ENCODE measurements around the gene LPAR1. TPM values are rescaled to one million over a fixed set of nuclear protein-coding genes. Genes with fewer than 3 reads are reported as not detected.

Gene LPAR1
- polyA plus RNA-seq, 3 donors: 15.1 to 18.1 (median 17.5) TPM

DNA sequence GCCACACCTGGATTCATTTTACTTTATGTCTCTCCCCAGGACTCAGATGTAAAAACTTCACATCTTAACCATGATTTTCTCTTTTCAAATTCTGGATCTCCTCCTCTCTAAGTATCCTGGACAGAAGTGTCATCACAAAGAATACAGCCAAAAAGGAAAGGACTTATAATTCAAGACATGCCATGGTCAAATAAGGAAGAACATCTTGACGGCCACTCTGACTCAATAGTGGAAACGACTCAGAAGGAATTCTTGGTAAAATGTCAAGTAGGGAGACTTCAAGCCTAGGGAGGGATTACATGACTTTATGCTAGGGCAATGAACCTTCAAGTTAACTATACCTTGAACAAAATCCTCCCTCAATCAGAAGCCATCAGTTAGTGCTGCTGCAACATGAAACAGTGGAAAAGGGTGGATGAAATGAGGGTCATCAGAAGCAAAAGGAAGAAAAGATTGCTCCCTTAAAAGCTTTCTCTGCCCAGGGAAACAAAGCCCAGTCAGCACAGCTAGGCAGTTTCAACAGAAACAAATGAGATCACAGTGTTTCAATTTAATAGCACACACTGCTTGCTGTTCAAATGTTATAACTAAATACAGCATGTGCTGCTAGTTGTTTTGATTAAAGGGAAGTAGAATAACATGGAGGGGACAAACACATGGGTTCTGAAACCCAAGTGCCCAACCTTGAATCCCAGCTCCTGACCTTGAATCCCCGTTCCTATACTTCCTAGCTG lies 101.4 kb downstream of the LPAR1 start:
- Histone ChIP-seq H3K27ac (ENCODE audit: low read depth in 1 of 2, low read length in 2 of 2) (no peak overlapping the region), H3K4me2 (replicated peaks; ENCODE audit: extremely low read depth, low read length, poor library complexity, severe bottlenecking) (no peak overlapping the region), H3K9me3 (replicated peaks in 1 of 2; ENCODE audit: control insufficient read depth in 1 of 2, insufficient read depth in 1 of 2, low read length in 2 of 2) (peaks cover 0 to 6% of the 10 kb centered on the region in 2 donors), H3K36me3 (replicated peaks in 1 of 2; ENCODE audit: control insufficient read depth in 1 of 2, insufficient read depth in 2 of 2, low read length in 2 of 2) (peaks cover 10 to 24% of the 10 kb centered on the region in 2 donors), H3K4me3 (replicated peaks in 1 of 3; ENCODE audit: low read depth in 2 of 3, low read length in 3 of 3) (no peak overlapping the region), H4K20me1 (ENCODE audit: insufficient read depth, low read length) (peaks cover 96% of the 10 kb centered on the region), H2AFZ (ENCODE audit: insufficient read depth, low read depth, low read length, poor library complexity, severe bottlenecking) (no peak overlapping the region), H3K27me3 (ENCODE audit: control insufficient read depth in 2 of 2, insufficient read depth in 2 of 2, low read length in 2 of 2) (no peaks in the 10 kb centered on the region), H3K9ac (ENCODE audit: insufficient read depth, low read length, poor library complexity, severe bottlenecking) (no peak overlapping the region), H3K4me1 (ENCODE audit: control insufficient read depth in 1 of 2, insufficient read depth in 2 of 2, low read length in 2 of 2) (peaks cover 7 to 8% of the 10 kb centered on the region in 2 donors), H3K79me2 (ENCODE audit: insufficient read depth, low read length) (no peaks in the 10 kb centered on the region)
- Mint-ChIP-seq H3K36me3 (peaks cover 34 to 73% of the 10 kb centered on the region in 2 donors), H3K4me1 (peaks cover 19% of the 10 kb centered on the region), H3K4me3 (peak overlapping the region in 1 of 2 donors; percentile 22), H3K9me3 (peaks cover 3 to 17% (median 9%) of the 10 kb centered on the region in 7 donors), H3K27ac (no peak overlapping the region), H3K27me3 (ENCODE audit: low read depth in 3 of 3) (peaks cover 0 to 8% (median 1%) of the 10 kb centered on the region in 3 donors)
- TF ChIP-seq, protein P1, sequence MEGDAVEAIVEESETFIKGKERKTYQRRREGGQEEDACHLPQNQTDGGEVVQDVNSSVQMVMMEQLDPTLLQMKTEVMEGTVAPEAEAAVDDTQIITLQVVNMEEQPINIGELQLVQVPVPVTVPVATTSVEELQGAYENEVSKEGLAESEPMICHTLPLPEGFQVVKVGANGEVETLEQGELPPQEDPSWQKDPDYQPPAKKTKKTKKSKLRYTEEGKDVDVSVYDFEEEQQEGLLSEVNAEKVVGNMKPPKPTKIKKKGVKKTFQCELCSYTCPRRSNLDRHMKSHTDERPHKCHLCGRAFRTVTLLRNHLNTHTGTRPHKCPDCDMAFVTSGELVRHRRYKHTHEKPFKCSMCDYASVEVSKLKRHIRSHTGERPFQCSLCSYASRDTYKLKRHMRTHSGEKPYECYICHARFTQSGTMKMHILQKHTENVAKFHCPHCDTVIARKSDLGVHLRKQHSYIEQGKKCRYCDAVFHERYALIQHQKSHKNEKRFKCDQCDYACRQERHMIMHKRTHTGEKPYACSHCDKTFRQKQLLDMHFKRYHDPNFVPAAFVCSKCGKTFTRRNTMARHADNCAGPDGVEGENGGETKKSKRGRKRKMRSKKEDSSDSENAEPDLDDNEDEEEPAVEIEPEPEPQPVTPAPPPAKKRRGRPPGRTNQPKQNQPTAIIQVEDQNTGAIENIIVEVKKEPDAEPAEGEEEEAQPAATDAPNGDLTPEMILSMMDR (IDR thresholded peaks at IDR 0.05): no peak
- WGBS (ENCODE audit: insufficient coverage): no CpG with 5 or more reads among the region's 3 CpGs
- DNase-seq: no peak
- intact Hi-C loops (cut with micrococcal nuclease): no loop called here

DNA sequence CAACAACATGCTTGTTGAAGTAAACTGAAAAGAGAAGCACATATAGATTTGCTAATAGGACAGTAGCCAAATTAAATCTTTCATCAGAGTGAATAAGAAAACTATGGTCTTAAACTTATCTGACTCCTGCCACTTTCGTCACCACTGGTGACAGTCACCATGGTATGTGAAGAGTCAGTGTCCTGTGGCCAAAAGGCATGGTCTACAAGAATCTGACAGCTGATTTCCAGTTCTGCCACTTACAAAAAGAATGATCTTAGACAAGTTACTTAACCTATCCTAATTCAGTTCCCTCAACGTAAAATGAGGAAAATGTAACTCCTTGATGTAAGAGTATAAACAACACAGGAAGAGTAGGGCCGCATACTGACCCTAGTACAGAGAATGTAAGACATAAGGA lies 102.0 kb downstream of the LPAR1 start:
- H2AFZ ChIP-seq (ENCODE audit: insufficient read depth, low read depth, low read length, poor library complexity, severe bottlenecking): no peak overlapping the region
- H3K9ac ChIP-seq (ENCODE audit: insufficient read depth, low read length, poor library complexity, severe bottlenecking): no peak overlapping the region
- no peaks in the 10 kb centered on the region for H3K9me3 ChIP-seq (replicated peaks in 1 of 2; ENCODE audit: control insufficient read depth in 1 of 2, insufficient read depth in 1 of 2, low read length in 2 of 2)
- peaks cover 3 to 18% of the 10 kb centered on the region in 2 donors for H3K36me3 ChIP-seq (replicated peaks in 1 of 2; ENCODE audit: control insufficient read depth in 1 of 2, insufficient read depth in 2 of 2, low read length in 2 of 2)
- H3K4me3 ChIP-seq (replicated peaks in 1 of 3; ENCODE audit: low read depth in 2 of 3, low read length in 3 of 3): no peak overlapping the region
- no peaks in the 10 kb centered on the region for H3K79me2 ChIP-seq (ENCODE audit: insufficient read depth, low read length)
- H3K27ac ChIP-seq (ENCODE audit: low read depth in 1 of 2, low read length in 2 of 2): no peak overlapping the region
- TF ChIP-seq, protein P1 (IDR thresholded peaks at IDR 0.05): no peak
- Mint-ChIP-seq H3K27me3 (ENCODE audit: low read depth in 3 of 3) (peaks cover 0 to 8% (median 1%) of the 10 kb centered on the region in 3 donors), H3K4me3 (no peak overlapping the region), H3K27ac (no peak overlapping the region), H3K4me1 (peaks cover 19% of the 10 kb centered on the region), H3K9me3 (peaks cover 0 to 12% (median 4%) of the 10 kb centered on the region in 7 donors), H3K36me3 (peaks cover 28 to 68% of the 10 kb centered on the region in 2 donors)
- H3K27me3 ChIP-seq (ENCODE audit: control insufficient read depth in 2 of 2, insufficient read depth in 2 of 2, low read length in 2 of 2): no peaks in the 10 kb centered on the region
- WGBS (ENCODE audit: insufficient coverage): no CpG with 5 or more reads among the region's 3 CpGs
- intact Hi-C loops (cut with micrococcal nuclease): no loop called here
- peaks cover 92% of the 10 kb centered on the region for H4K20me1 ChIP-seq (ENCODE audit: insufficient read depth, low read length)
- no peak for DNase-seq
- H3K4me2 ChIP-seq (replicated peaks; ENCODE audit: extremely low read depth, low read length, poor library complexity, severe bottlenecking): no peak overlapping the region
- H3K4me1 ChIP-seq (ENCODE audit: control insufficient read depth in 1 of 2, insufficient read depth in 2 of 2, low read length in 2 of 2): peaks cover 7 to 8% of the 10 kb centered on the region in 2 donors
